HTR-8/SVneo (cell line): Measurements from ENCODE around the gene HSD17B1.

Experiments
- DNase-seq: peaks from one replicate; pipeline ENCODE4 v3.0.0; 2011; ENCODE audit warnings: low spot score, mixed read lengths; ENCODE audit not compliant: insufficient read length
- FAIRE-seq: peaks from 2 replicates; lab custom pipeline; 2011; peaks lifted over from hg19 to GRCh38; lab: Jason Lieb, UNC

Gene HSD17B1

DNA sequence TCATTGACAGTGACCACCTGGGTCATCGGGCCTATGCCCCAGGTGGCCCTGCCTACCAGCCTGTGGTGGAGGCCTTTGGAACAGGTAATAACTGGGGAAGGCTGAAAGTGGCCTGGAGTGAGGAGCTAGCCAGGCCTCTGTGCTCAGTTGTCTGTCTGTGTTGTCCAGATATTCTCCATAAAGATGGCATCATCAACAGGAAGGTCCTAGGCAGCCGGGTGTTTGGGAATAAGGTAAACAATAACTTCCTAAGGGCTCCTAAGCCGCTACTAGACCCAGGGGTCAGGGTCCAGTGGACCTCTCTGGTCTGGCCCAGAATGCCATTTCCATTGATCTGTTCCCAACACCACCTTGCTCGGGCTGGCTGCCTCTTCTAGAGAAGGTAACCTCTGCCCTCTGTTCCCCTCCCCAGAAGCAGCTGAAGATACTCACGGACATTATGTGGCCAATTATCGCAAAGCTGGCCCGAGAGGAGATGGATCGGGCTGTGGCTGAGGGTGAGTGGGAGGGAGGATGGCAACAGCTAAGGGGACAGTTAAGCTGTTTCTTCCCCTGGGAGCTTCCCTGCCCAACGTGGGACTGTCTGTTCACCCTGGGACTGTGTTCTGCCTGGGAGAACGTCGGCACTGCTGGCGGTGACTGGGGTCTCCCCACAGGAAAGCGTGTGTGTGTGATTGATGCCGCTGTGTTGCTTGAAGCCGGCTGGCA lies 12.2 kb downstream of the HSD17B1 start:
- DNase-seq, result no peak
- FAIRE-seq, result peak; percentile 44

GRCh38 chr17:42565523-42566214 lies 12.9 kb downstream of the HSD17B1 start:
- no peak for DNase-seq
- peak; percentile 58 for FAIRE-seq

GRCh38 chr17:42566215-42566882 lies 13.6 kb downstream of the HSD17B1 start:
- DNase-seq (no peak), FAIRE-seq (no peak)

DNA sequence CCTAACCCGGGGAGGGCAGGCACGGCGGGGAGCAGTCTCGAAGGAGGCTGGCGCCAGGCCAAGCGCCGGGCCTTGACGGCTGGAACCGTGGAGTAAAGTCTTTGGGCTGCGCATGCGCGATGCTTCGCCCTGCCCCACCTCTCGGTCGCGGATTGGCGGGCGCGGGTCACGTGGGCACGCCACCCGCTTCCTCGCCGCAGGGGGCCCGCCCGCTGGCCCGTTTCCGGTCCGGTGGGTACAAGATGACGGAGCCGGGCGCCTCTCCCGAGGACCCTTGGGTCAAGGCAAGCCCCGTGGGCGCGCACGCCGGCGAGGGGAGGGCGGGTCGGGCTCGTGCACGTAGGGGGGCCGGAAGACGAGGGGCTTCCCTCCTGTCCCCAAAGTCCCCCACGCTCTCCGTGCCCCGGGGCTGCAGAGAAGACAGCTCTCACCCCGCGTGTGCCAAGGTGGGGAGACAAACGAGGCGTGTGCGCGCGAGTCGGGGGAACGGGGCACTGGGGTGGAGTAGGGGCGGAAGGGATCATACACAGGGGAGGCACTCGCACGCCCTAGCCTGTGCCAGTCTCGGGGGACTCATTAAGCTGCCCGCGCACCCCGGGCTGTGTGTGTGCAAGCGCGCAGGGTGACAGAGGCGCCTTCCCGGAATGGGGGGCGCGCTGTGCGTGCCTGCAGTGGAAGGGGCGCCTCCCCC lies 14.3 kb downstream of the HSD17B1 start, which contains the start of gene MLX:
Gene MLX, plus strand, starts transcription at position 218 of the 691 bp plus-strand sequence. Its CDS starts 25 bp downstream, at position 243.
- DNase-seq, result peak; percentile 100
- FAIRE-seq, result peak; percentile 99

- DNase-seq (no peak), FAIRE-seq (peak; percentile 60)
Observed at GRCh38 chr17:42568341-42569111, 15.8 kb downstream of the HSD17B1 start.

- no peak for DNase-seq
- FAIRE-seq, result no peak
Observed at GRCh38 chr17:42571435-42572225, 18.9 kb downstream of the HSD17B1 start.

GRCh38 chr17:42573095-42573494 lies 20.4 kb downstream of the HSD17B1 start:
- no peak for FAIRE-seq
- DNase-seq, result no peak

DNA sequence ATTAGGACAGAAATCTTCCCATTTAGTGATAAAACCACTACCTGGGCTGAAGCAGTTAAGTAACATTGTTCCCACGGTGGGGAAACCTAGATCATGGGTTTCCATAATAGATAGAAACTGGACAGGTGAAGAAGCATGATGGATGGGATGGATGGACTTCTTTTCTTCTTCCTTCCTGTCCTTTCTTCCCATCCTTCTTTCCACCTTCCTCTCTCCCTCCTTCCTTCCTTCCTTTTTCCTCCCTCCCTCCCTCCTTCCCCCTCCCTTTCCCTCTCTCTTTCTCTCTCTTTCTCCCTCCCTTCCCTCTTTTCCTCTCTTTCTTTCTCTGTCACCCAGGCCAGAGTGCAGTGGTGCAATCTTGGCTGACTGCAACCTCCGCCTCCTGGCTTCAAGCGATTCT lies 21.7 kb downstream of the HSD17B1 start:
- DNase-seq (no peak), FAIRE-seq (no peak)

- peak; percentile 9 for FAIRE-seq
- peak; percentile 40 for DNase-seq
Observed at GRCh38 chr17:42577140-42577531, 24.4 kb downstream of the HSD17B1 start.

DNA sequence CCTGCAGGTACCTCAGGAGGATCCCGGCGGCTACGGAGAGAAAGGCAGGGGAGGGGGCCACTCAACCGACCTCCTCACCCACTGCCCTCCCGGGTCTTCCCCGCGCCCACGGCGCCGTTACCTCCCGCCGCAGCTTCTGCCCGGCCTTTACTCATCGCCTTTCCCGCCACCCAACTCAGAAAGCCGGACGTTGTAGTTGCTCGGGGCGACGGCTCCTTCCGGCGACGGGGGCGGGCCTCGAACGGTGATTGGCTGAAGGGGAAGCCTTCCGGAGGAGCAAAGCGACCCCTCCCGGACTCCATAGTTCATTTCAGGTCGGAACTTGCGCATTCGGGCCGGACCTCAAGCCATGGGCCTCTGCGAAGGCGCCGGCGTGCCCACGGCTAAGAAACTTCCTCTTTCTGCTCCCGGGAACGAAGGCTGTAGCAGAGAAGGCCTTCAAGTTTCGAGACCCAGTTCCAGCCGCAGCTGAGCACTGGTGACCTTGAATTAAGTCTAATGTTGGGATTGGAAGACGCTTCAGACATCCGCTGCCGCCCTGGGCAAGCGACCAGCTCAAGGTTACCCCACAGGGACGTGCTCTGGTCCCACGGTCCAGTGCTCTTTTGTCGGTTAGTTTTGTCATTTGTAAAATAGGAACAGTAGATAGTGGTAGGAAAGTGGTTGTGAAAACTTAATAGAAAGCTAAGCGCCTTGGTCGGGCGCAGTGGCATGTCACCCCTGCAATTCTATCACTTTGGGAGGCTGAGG lies 25.0 kb downstream of the HSD17B1 start, which contains the start of gene PSMC3IP:
Gene PSMC3IP, minus strand, starts transcription at position 198 of the 750 bp plus-strand sequence. Its CDS starts 43 bp downstream, at position 155.
- FAIRE-seq, result peak; percentile 78

GRCh38 chr17:42578282-42578869 lies 25.7 kb downstream of the HSD17B1 start:
- FAIRE-seq, result no peak

More for the DNA sequence above, 25.0 kb downstream of the HSD17B1 start, which contains the start of gene PSMC3IP:
- DNase-seq, result peak; percentile 98

GRCh38 chr17:42579794-42580551 lies 27.2 kb downstream of the HSD17B1 start:
- FAIRE-seq (no peak), DNase-seq (no peak)

More at GRCh38 chr17:42578282-42578869, 25.7 kb downstream of the HSD17B1 start:
- DNase-seq, result peak; percentile 94

DNA sequence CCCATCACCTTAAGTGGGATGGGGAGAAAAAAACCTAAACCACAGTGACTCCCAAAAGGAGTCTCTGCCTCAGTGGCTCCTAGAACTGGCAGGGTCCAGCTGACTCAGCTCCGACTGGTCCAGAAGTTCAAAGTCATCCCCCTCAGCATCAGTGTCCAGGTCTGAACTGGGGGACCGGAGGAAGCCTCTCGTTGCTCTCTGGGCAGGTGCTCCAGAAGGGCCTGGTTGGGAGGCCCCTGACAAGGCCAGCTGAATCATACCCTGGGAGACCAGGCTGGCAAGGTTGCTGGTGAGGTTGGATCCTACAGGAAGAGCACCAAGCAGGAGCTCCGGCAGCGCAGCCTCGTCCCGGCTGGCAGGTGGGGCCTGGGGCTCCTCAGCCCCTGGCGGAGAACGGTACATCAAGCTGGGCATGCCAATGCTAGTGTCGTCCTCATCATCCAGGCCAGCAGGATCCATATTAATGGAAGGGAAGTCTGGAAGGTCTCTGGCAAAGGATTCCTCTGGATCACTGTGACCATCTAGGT lies 29.1 kb downstream of the HSD17B1 start:
- FAIRE-seq, result no peak
- DNase-seq, result no peak

GRCh38 chr17:42584880-42585279 lies 32.2 kb downstream of the HSD17B1 start:
- FAIRE-seq, result no peak
- no peak for DNase-seq

- FAIRE-seq (no peak), DNase-seq (no peak)
Observed at GRCh38 chr17:42585353-42585752, 32.6 kb downstream of the HSD17B1 start.

- DNase-seq (no peak), FAIRE-seq (no peak)
Observed at GRCh38 chr17:42586514-42587230, 33.9 kb downstream of the HSD17B1 start.
